Gastroesophageal sphincter (tissue), 4 donors: ENCODE measurements around the gene GRM4. TPM values are rescaled to one million over a fixed set of nuclear protein-coding genes. Genes with fewer than 3 reads are reported as not detected.

ENCODE experiments used
- ATAC-seq: fragments of 150-250 bp; one replicate; pipeline ENCODE4 v1.9.1; 2016; ENCODE audit warnings: mild to moderate bottlenecking, moderate library complexity
- H3K27ac ChIP-seq, 4 donors: fragments of 200-600 bp; sonication (generic) in 3 of 4; 1 replicate in 3 of 4; 2 replicates in 1 of 4; pipeline ENCODE4 v1.5.1; 2016 to 2019
- H3K27me3 ChIP-seq: fragments of 200-600 bp; sonication (generic); one replicate; pipeline ENCODE4 v1.5.1; 2019
- H3K36me3 ChIP-seq, 2 donors: fragments of 200-600 bp; sonication (generic); one replicate each; pipeline ENCODE4 v1.5.1; 2019; ENCODE audit warnings: control low read depth in 1 of 2
- H3K4me1 ChIP-seq, 3 donors: fragments of 200-600 bp; sonication (generic); 1 replicate in 2 of 3; 2 replicates in 1 of 3; pipeline ENCODE4 v1.5.1; 2016 to 2019; ENCODE audit warnings: control low read depth in 2 of 3
- H3K4me3 ChIP-seq, 2 donors: fragments of 200-600 bp; sonication (generic); one replicate each; pipeline ENCODE4 v1.5.1; 2019; ENCODE audit warnings: mild to moderate bottlenecking in 1 of 2, moderate library complexity in 1 of 2
- H3K9me3 ChIP-seq, 3 donors: fragments of 200-600 bp; sonication (generic); one replicate each; pipeline ENCODE4 v1.5.1; 2017 to 2019; ENCODE audit warnings: control low read depth in 2 of 3
- EP300 ChIP-seq: sonication (generic); formaldehyde crosslinking; IDR thresholded peaks from one replicate; pipeline ENCODE4 v1.6.1; 2017; ENCODE audit warnings: antibody characterized with exemption, mild to moderate bottlenecking
- POLR2A ChIP-seq, 2 donors: fragments of 450-650 bp; IDR thresholded peaks; one replicate each; pipeline ENCODE4 v1.6.1; 2017; ENCODE audit warnings: antibody characterized with exemption in 2 of 2, mild to moderate bottlenecking in 2 of 2, moderate library complexity in 1 of 2
- POLR2AphosphoS5 ChIP-seq: sonication (generic); formaldehyde crosslinking; IDR thresholded peaks from one replicate; pipeline ENCODE4 v1.6.1; 2017; ENCODE audit warnings: antibody characterized with exemption
- whole genome bisulfite sequencing, 2 donors: methylation state at CpG; one replicate each; pipeline ENCODE4 v1.1.5; 2018; ENCODE audit warnings: low coverage in 1 of 2; 5-methylcytosine and 5-hydroxymethylcytosine counted together
- total RNA-seq, 4 donors: library from RNA; depleted of rRNA; stranded (reverse); fragments of >200 nt; gene quantifications; one replicate each; pipeline ENCODE4 v1.1.0, GENCODE V29; 2016
- TF ChIP-seq, protein P1 (sequence below), 4 experiments: fragments of 200-600 bp in 2 of 4; fragments of 450-650 bp in 2 of 4; sonication (generic) in 1 of 4; IDR thresholded peaks; one replicate each; pipeline ENCODE4 v1.5.1; 2017 to 2019; ENCODE audit warnings: antibody characterized with exemption in 4 of 4, mild to moderate bottlenecking in 2 of 4, moderate library complexity in 2 of 4

The GRM4 gene
- total RNA-seq, 4 donors from 2014 or later = not detected

DNA sequence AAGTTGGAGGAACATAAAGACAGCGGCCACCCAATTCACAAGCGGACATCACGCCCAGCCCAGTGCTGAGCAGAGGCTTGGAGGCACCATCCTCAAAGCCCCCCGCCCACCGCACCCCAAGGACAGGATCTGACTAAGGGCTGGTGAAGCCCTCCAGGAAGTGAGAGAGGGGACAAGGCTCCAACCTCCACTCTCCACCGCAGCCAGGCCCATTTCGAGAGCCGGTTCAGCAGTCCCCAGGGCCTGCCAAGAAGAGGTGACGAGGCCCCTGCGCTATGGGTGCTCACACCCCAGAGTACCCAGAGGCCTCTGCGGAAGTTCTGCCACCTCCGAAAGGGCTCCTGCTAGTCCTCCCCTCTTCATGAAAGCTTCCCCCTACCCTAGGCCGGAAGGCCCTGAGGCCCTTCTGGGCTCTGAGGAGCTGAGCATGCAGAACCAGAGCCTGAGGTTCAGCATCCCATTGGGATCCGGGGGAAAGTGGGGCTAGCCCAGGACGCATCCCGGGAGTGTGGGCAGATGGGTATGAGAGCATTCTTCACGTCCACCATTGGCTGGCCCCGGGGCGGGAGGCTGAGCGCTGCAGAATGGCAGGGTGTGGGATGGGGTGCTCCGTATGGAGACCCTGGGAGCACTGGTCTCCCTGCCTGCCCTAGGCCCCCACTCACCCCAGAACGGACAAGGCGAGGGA, 2.5 kb downstream of the GRM4 start:
- Histone ChIP-seq H3K27ac (no peak overlapping the region), H3K27me3 (peaks cover 95% of the 10 kb centered on the region), H3K4me1 (peaks cover 0 to 40% (median 25%) of the 10 kb centered on the region in 3 donors), H3K9me3 (no peaks in the 10 kb centered on the region), H3K4me3 (peak overlapping the region in 1 of 2 donors; percentile 51), H3K36me3 (no peaks in the 10 kb centered on the region)
- TF ChIP-seq, protein P1, sequence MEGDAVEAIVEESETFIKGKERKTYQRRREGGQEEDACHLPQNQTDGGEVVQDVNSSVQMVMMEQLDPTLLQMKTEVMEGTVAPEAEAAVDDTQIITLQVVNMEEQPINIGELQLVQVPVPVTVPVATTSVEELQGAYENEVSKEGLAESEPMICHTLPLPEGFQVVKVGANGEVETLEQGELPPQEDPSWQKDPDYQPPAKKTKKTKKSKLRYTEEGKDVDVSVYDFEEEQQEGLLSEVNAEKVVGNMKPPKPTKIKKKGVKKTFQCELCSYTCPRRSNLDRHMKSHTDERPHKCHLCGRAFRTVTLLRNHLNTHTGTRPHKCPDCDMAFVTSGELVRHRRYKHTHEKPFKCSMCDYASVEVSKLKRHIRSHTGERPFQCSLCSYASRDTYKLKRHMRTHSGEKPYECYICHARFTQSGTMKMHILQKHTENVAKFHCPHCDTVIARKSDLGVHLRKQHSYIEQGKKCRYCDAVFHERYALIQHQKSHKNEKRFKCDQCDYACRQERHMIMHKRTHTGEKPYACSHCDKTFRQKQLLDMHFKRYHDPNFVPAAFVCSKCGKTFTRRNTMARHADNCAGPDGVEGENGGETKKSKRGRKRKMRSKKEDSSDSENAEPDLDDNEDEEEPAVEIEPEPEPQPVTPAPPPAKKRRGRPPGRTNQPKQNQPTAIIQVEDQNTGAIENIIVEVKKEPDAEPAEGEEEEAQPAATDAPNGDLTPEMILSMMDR (IDR thresholded peaks at IDR 0.05) = no peak
- TF ChIP-seq POLR2AphosphoS5 (no peak), POLR2A (IDR thresholded peaks at IDR 0.05) (no peak), EP300 (no peak)
- 72 to 80% methylated on average over 1 to 5 of the region's 23 CpGs for WGBS, 2 donors
- ATAC-seq = no peak

DNA sequence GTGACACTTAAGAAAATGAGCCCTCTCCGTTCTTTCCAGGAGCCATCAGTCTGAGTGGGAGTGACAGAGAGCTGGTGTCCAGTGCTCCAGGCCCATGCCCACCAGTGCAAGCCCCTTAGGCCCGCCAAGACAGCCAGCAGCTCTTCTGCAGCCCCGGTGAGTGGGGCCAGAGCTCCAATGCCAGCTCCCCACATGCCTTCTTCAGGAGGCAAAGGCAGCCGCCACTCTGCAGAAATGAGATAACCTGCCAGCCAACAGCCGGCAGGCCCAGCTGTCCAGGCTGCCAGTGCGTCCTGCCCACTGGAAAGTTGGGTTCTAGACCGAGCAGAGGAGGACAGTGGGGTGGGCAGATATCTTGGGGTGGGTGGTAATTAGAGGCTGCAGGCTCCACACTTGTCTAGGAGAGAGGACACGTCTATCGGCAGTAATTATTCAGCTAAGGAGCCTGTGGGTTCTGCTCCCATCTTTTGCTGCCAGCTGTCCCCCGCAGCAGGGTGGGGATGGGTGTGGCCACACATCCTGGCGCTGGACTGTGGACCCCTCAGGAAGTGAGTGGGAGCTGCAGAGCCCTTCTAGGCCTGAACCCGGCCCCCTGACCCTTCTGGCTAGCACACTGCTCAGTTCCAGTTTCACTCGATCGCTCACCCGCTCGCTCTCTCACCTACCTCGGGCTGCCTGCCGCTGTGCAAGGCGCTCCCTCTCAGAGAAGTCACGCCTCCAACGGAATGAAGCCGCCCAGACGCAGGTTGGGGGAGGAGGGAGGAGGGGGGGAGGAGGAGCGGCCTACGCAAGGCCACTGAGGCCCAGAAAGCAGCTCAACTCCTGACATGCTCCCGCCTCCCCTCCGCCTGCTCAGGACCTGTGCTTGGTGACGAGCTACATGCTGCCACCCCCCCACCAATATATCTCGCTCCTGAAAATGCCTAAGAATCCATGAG, 3.6 kb downstream of the GRM4 start:
- Histone ChIP-seq H3K27me3 (peaks cover 98% of the 10 kb centered on the region), H3K27ac (no peak overlapping the region), H3K4me1 (peaks cover 0 to 40% (median 25%) of the 10 kb centered on the region in 3 donors), H3K4me3 (no peak overlapping the region), H3K36me3 (no peaks in the 10 kb centered on the region), H3K9me3 (no peaks in the 10 kb centered on the region)
- TF ChIP-seq EP300 = no peak
- TF ChIP-seq, protein P1 (IDR thresholded peaks at IDR 0.05) = no peak
- TF ChIP-seq POLR2A (IDR thresholded peaks at IDR 0.05) = no peak
- TF ChIP-seq POLR2AphosphoS5 = no peak
- WGBS, 2 donors = 25% methylated on average over 2 of the region's 29 CpGs; no CpG with 5 or more reads in 1 of the 2 donors
- no peak for ATAC-seq

DNA sequence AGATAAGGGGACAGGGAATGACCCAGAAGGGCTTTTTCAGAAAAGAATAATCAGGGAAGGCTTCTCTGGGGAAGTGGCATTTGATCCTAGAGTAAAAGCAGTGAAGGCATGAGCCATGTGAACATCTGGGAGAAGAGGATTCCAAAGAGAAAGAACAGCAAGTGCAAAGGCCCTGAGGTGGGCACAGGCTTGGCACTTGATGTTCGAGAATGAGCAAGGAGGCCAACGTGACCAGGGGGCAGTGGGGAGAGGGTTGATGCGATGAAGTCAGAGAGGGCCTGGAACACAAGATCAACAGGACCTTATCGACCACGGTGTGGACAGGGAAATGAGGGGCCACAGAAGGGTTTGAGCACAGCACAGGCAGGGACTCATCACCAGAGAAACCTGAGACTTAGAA, 5.8 kb downstream of the GRM4 start:
- H3K27ac ChIP-seq = no peak overlapping the region
- peaks cover 100% of the 10 kb centered on the region for H3K27me3 ChIP-seq
- H3K4me1 ChIP-seq = peaks cover 0 to 29% (median 20%) of the 10 kb centered on the region in 3 donors
- no peak overlapping the region for H3K4me3 ChIP-seq
- H3K36me3 ChIP-seq = no peaks in the 10 kb centered on the region
- no peaks in the 10 kb centered on the region for H3K9me3 ChIP-seq
- 77 to 82% methylated on average over 5 of the region's 5 CpGs for WGBS, 2 donors
- ATAC-seq = no peak
- TF ChIP-seq, protein P1 (IDR thresholded peaks at IDR 0.05) = no peak
- TF ChIP-seq POLR2AphosphoS5 (no peak), EP300 (no peak), POLR2A (IDR thresholded peaks at IDR 0.05) (no peak)

DNA sequence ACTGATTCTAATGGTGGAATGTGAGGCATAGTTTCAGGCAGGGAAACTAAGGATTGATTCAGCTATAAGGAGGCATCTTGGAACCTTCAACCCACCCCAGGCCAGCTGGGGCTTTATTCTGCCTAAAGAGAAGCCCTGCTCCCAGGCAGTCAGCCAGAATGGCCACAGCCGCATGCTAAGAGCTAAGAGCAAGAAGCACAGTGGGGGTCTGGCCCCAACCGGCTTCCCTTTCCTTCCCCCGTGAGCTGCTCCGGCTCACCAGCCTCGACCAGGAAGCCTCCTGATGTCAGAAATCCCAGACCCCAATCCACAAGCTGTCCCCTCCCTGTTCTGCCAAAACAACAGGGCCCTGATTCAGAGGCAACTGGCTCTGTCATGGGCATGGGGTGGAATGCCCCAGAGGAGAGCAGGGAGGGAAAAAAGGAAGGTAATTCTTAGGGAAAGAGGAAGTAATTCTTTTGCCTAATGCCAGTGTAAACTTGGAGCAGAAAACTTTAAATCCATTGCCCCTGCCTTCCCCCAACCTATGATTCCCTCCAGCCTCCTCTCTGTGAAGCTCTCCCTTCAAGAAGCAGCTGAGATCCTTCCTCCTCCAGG, 6.9 kb downstream of the GRM4 start:
- Histone ChIP-seq H3K36me3 (no peaks in the 10 kb centered on the region), H3K9me3 (no peaks in the 10 kb centered on the region), H3K4me1 (peaks cover 0 to 18% (median 10%) of the 10 kb centered on the region in 3 donors), H3K4me3 (no peak overlapping the region), H3K27ac (no peak overlapping the region), H3K27me3 (peaks cover 100% of the 10 kb centered on the region)
- no peak for ATAC-seq
- WGBS, 2 donors = 17% methylated on average over 1 of the region's 5 CpGs; no CpG with 5 or more reads in 1 of the 2 donors
- no peak for TF ChIP-seq EP300
- TF ChIP-seq, protein P1 (IDR thresholded peaks at IDR 0.05) = no peak
- no peak for TF ChIP-seq POLR2A (IDR thresholded peaks at IDR 0.05)
- TF ChIP-seq POLR2AphosphoS5 = no peak
